ENCODE results near the gene RAB8A. TPM values are rescaled to one million over a fixed set of nuclear protein-coding genes. Genes with fewer than 3 reads are reported as not detected.

RAB8A gene
- polyA plus RNA-seq, 1 donor from 2014 or later: 29.8 TPM

GRCh38 chr19:16144216-16144581 lies 32.5 kb downstream of the RAB8A start:
- no peaks in the 10 kb centered on the region for H3K36me3 ChIP-seq (ENCODE audit: insufficient read depth, low read length)
- H4K20me1 ChIP-seq (ENCODE audit: insufficient read depth): no peaks in the 10 kb centered on the region
- no peaks in the 10 kb centered on the region for H3K9me3 ChIP-seq (ENCODE audit: low read length)
- H3K9ac ChIP-seq (ENCODE audit: low read length): no peak overlapping the region
- H3K27ac ChIP-seq (ENCODE audit: low read length): no peak overlapping the region
- TF ChIP-seq MXI1 (conservative IDR thresholded peaks at IDR 0.05; ENCODE audit: poor library complexity, severe bottlenecking): no peak
- TF ChIP-seq SMC3 (conservative IDR thresholded peaks at IDR 0.05; ENCODE audit: poor library complexity): no peak
- TF ChIP-seq RAD21 (conservative IDR thresholded peaks at IDR 0.05): no peak
- TF ChIP-seq POLR2AphosphoS5 (IDR thresholded peaks at IDR 0.05): no peak
- no peak for TF ChIP-seq EP300 (conservative IDR thresholded peaks at IDR 0.05; ENCODE audit: poor library complexity, severe bottlenecking)
- no peak for TF ChIP-seq TAF1 (IDR thresholded peaks at IDR 0.05; ENCODE audit: low read depth)
- TF ChIP-seq REST (IDR thresholded peaks at IDR 0.05; ENCODE audit: borderline replicate concordance): no peak
- no peak overlapping the region for H2AFZ ChIP-seq (ENCODE audit: low read depth, low read length)
- H3K27me3 ChIP-seq (ENCODE audit: insufficient read depth, low read depth, low read length): no peaks in the 10 kb centered on the region
- no peak overlapping the region for H3K4me2 ChIP-seq (ENCODE audit: low read length)
- no peaks in the 10 kb centered on the region for H3K9me2 ChIP-seq (ENCODE audit: insufficient read depth, low read length)
- no peaks in the 10 kb centered on the region for H3K79me2 ChIP-seq (replicated peaks; ENCODE audit: insufficient read depth, low read length)
- H3F3A ChIP-seq (ENCODE audit: insufficient read depth, low read length, poor library complexity, severe bottlenecking): no peaks in the 10 kb centered on the region
- H3K4me3 ChIP-seq (ENCODE audit: low read length): no peak overlapping the region

- Histone ChIP-seq H3K4me2 (ENCODE audit: low read length) (no peak overlapping the region), H3K36me3 (ENCODE audit: insufficient read depth, low read length) (no peaks in the 10 kb centered on the region), H3K27ac (ENCODE audit: low read length) (no peak overlapping the region), H3K9ac (ENCODE audit: low read length) (no peak overlapping the region), H2AFZ (ENCODE audit: low read depth, low read length) (no peak overlapping the region), H3K27me3 (ENCODE audit: insufficient read depth, low read depth, low read length) (no peaks in the 10 kb centered on the region), H3K4me3 (ENCODE audit: low read length) (no peak overlapping the region), H4K20me1 (ENCODE audit: insufficient read depth) (no peaks in the 10 kb centered on the region), H3K9me3 (ENCODE audit: low read length) (no peaks in the 10 kb centered on the region), H3K79me2 (replicated peaks; ENCODE audit: insufficient read depth, low read length) (no peaks in the 10 kb centered on the region), H3K9me2 (ENCODE audit: insufficient read depth, low read length) (no peaks in the 10 kb centered on the region), H3F3A (ENCODE audit: insufficient read depth, low read length, poor library complexity, severe bottlenecking) (no peaks in the 10 kb centered on the region)
- no peak for TF ChIP-seq TAF1 (IDR thresholded peaks at IDR 0.05; ENCODE audit: low read depth)
- no peak for TF ChIP-seq EP300 (conservative IDR thresholded peaks at IDR 0.05; ENCODE audit: poor library complexity, severe bottlenecking)
- TF ChIP-seq MXI1 (conservative IDR thresholded peaks at IDR 0.05; ENCODE audit: poor library complexity, severe bottlenecking): no peak
- no peak for TF ChIP-seq SMC3 (conservative IDR thresholded peaks at IDR 0.05; ENCODE audit: poor library complexity)
- TF ChIP-seq RAD21 (conservative IDR thresholded peaks at IDR 0.05): no peak
- TF ChIP-seq CTCF (IDR thresholded peaks at IDR 0.05; ENCODE audit: poor library complexity, severe bottlenecking): no peak
- TF ChIP-seq POLR2AphosphoS5 (IDR thresholded peaks at IDR 0.05): no peak
- no peak for TF ChIP-seq EZH2 (IDR thresholded peaks at IDR 0.05; ENCODE audit: borderline replicate concordance, insufficient read depth, low read length, poor library complexity, severe bottlenecking)
- TF ChIP-seq REST (IDR thresholded peaks at IDR 0.05; ENCODE audit: borderline replicate concordance): no peak
Observed at GRCh38 chr19:16146112-16146511, 34.4 kb downstream of the RAB8A start.

Data from neural cell (in vitro differentiated cells).